HL-60 (cell line): Measurements from ENCODE around the gene EMP2.

ENCODE experiments used
- DNase-seq, 2 experiments: peaks; one replicate each; pipeline ENCODE4 v3.0.0-alpha.2; 2010 to 2020; ENCODE audit warnings: low read depth in 1 of 2, low spot score in 1 of 2
- H3K27ac ChIP-seq: fragments of 250-450 bp; sonication (Bioruptor Pico); replicated peaks from 2 replicates; pipeline ENCODE4 v1.5.1; 2020; ENCODE audit warnings: mild to moderate bottlenecking, moderate library complexity
- H3K27me3 ChIP-seq: fragments of 250-450 bp; sonication (Bioruptor Pico); 2 replicates; pipeline ENCODE4 v1.5.1; 2021; ENCODE audit warnings: mild to moderate bottlenecking, moderate library complexity; ENCODE audit not compliant: insufficient read depth, poor library complexity, severe bottlenecking
- H3K4me3 ChIP-seq: replicated peaks from 2 replicates; pipeline ENCODE4 v1.5.1; 2011; ENCODE audit warnings: mild to moderate bottlenecking, control low read depth, low read length; ENCODE audit not compliant: insufficient read depth
- CTCF ChIP-seq: IDR thresholded peaks from one replicate; pipeline ENCODE4 v1.5.1; 2011; ENCODE audit warnings: low read length, control low read depth, inconsistent platforms; ENCODE audit not compliant: insufficient read depth
- GABPA ChIP-seq: IDR thresholded peaks from 2 replicates; pipeline ENCODE4 v1.6.1; 2012; ENCODE audit warnings: low read depth
- POLR2AphosphoS5 ChIP-seq: IDR thresholded peaks from 2 replicates; pipeline ENCODE4 v1.6.1; 2012; ENCODE audit warnings: low read depth
- REST ChIP-seq: IDR thresholded peaks from 2 replicates; pipeline ENCODE4 v1.6.1; 2012; ENCODE audit warnings: low read depth; ENCODE audit not compliant: insufficient replicate concordance
- SPI1 ChIP-seq: IDR thresholded peaks from 2 replicates; pipeline ENCODE4 v1.6.1; 2012; ENCODE audit warnings: low read depth, mild to moderate bottlenecking, borderline replicate concordance

The EMP2 gene

GRCh38 chr16:10587622-10588021 lies 7.2 kb upstream of the EMP2 start:
- no peak overlapping the region for H3K27ac ChIP-seq
- TF ChIP-seq SPI1 (no peak), POLR2AphosphoS5 (no peak), REST (no peak), CTCF (no peak), GABPA (no peak)
- H3K4me3 ChIP-seq = no peak overlapping the region
- H3K27me3 ChIP-seq = peaks cover 6% of the 10 kb centered on the region
- DNase-seq = no peak

- peaks cover 21% of the 10 kb centered on the region for H3K27me3 ChIP-seq
- no peak for TF ChIP-seq CTCF
- no peak for TF ChIP-seq GABPA
- no peak for TF ChIP-seq SPI1
- TF ChIP-seq REST = no peak
- TF ChIP-seq POLR2AphosphoS5 = no peak
- no peak overlapping the region for H3K4me3 ChIP-seq
- H3K27ac ChIP-seq = no peak overlapping the region
- no peak for DNase-seq
Observed at GRCh38 chr16:10584981-10585438, 4.6 kb upstream of the EMP2 start.

- H3K4me3 ChIP-seq = no peak overlapping the region
- no peak for DNase-seq
- H3K27ac ChIP-seq = no peak overlapping the region
- H3K27me3 ChIP-seq = peaks cover 29% of the 10 kb centered on the region
- TF ChIP-seq CTCF (no peak), REST (no peak), POLR2AphosphoS5 (no peak), SPI1 (no peak), GABPA (no peak)
Observed at GRCh38 chr16:10583269-10583668, 2.9 kb upstream of the EMP2 start.
